RWPE1 (cell line): ENCODE data around the gene RNF138.

Source experiments
- CTCF ChIA-PET: fragments of 350-600 bp; sonication (Branson Sonifier 250); formaldehyde crosslinking; extraction: SDS; loops from one replicate; lab custom pipeline; 2021; lab: Yijun Ruan, JAX
- POLR2A ChIA-PET: fragments of 400-600 bp; formaldehyde crosslinking; extraction: SDS; loops from one replicate; lab custom pipeline; 2020; ENCODE audit warnings: antibody characterized with exemption; ENCODE audit not compliant: low non-redundant PET; lab: Yijun Ruan, JAX
- DNase-seq: peaks from one replicate; pipeline ENCODE4 v3.0.0; 2012; ENCODE audit warnings: low spot score
- H3K27ac ChIP-seq: fragments of 450-650 bp; 2 replicates; pipeline ENCODE4 v1.5.1; 2017
- CTCF ChIP-seq: fragments of 450-650 bp; conservative IDR thresholded peaks from 2 replicates; pipeline ENCODE4 v1.5.1; 2017; ENCODE audit warnings: low read depth, mild to moderate bottlenecking

Gene RNF138

DNA sequence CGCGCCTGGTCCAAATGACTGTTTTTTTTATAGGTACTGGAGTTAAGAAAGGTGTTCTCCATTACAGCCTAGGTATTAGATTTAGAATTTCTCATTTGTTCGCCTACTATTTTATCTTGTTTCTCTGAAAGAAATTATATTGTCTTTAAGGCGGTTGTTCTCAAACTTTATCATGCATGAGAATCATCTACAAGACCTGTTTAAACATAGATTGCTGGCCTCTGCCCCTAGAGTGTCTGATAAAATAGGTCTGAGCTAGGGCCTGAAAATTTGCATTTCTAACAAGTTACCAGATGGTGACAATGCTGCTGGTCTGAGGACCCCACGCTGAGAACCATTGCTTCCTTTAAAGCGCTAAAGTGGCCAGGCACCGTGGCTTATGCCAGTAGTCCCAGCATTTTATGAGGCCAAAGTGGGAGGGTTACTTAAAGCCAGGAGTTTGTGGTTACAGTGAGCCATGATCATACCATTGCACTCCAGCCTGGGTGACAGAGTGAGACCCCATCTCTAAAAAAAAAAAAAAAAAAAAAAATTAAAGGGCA, 34.0 kb upstream of the RNF138 start:
- POLR2A ChIA-PET: no interaction called here
- CTCF ChIA-PET: no interaction called here
- no peak overlapping the region for H3K27ac ChIP-seq
- TF ChIP-seq CTCF: no peak
- no peak for DNase-seq

GRCh38 chr18:32060026-32060425, 31.6 kb upstream of the RNF138 start:
- ChIA-PET POLR2A (no interaction called here), CTCF (no interaction called here)
- TF ChIP-seq CTCF: no peak
- no peak overlapping the region for H3K27ac ChIP-seq
- DNase-seq: no peak

DNA sequence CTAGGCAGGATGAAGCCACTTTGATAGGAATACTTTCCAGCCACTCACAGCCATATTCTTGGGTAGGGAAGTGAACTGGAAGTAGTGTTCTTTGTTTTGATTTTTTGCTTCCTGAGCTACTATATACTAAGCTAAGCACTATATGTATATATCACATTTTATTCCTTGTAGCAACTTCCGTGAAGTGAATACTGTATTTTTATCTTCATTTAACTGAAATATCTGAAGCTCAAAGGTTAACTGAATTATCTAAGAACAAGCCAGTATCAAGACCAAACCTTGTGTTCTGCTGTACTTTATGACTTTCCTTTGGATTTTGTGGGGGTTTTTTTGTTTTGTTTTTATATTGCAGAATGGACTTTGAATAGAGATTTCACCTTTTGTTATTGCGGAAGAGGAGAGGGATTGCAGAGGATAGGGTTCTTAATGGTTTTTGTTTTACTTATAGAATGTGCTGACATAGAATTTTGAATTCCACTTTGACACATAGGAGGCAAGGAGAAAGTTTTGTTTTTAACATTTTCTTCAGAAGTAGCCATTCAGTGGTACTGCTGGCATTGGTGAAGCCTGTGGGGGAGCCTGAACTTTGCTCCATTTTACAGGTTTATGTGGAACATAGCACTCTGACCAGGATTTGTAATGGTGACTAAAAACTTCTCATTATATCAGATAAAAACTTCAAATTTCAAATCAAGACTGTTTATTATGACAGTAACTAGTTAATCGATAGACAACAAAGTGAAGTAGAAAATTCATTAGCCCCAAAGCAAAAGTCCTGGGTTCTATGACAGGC, 24.1 kb upstream of the RNF138 start:
- H3K27ac ChIP-seq: no peak overlapping the region
- CTCF ChIA-PET: no interaction called here
- DNase-seq: no peak
- no peak for TF ChIP-seq CTCF
- POLR2A ChIA-PET: no interaction called here

DNA sequence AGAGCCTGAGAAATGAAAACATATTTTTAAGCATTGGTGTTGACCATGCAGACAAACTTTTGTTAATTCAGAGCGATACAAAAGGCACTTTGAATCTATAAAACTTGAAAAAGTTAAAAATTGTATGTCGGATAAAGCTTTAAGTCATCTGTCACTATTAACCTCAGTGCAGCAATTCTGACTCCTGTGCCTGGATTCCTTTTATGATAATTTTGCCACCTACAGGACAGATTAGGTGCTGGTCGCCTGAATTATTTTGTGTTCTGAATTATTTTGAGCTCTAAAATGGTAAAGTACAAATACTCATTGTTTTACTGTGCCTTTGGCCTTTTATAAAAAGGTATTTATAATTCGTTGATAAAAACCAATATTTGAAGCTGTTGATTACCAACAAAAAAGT, 19.4 kb upstream of the RNF138 start:
- ChIA-PET POLR2A (no interaction called here), CTCF (interaction anchor here (0.5 to 1.2 kb wide), 7 partner anchors 12 to 769 kb away, joined by 3 to 5 read pairs (median 3); partner anchors contain the start of gene RNF125)
- peak; percentile 13 for DNase-seq
- H3K27ac ChIP-seq: no peak overlapping the region
- TF ChIP-seq CTCF: peak; percentile 57

GRCh38 chr18:32074206-32074605, 17.5 kb upstream of the RNF138 start:
- ChIA-PET CTCF (interaction anchor here (0.7 kb wide), 1 partner anchor 254 kb away, joined by 3 read pairs; no protein-coding TSS in a partner anchor), POLR2A (no interaction called here)
- H3K27ac ChIP-seq: no peak overlapping the region
- DNase-seq: no peak
- no peak for TF ChIP-seq CTCF

DNA sequence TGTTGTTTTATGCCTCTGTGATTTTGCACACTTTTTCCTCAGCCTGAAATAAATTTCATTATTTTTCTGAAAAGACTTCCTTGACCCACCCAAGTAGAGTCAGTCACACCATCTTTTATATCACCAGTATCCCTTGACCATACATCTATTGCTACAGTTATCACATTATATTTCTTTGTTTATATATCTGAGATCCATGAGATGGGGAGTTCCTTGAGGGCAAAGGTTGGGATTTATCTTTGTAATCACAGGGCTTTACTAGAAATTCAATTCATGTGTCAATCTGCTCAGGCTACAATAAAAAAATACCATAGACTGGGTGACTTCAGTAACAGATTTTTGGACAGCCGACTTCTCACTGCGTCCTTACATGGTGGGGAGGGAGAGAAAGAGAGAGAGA, 12.8 kb upstream of the RNF138 start:
- CTCF ChIA-PET: no interaction called here
- DNase-seq: no peak
- no peak for TF ChIP-seq CTCF
- POLR2A ChIA-PET: no interaction called here
- H3K27ac ChIP-seq: no peak overlapping the region
